ENCODE data around the gene HEATR5A.

DNA sequence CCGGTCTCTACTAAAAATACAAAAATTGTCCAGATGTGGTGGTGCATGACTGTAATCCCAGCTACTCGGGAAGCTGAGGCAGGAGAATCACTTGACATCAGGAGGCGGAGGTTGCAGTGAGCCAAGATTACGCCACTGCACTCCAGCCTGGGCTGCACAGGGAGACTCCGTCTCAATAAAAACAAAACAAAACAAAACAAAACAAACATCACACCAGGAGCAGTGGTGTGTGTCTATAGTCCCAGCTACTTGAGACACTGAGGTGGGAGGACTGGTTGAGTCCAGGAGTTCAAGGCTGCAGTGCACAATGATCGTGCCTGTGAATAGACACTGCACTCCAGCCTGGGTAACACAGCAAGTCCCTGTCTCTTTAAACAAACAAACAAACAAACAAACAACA is 123.2 kb downstream of the HEATR5A start:
- TF ChIP-seq, protein P1, sequence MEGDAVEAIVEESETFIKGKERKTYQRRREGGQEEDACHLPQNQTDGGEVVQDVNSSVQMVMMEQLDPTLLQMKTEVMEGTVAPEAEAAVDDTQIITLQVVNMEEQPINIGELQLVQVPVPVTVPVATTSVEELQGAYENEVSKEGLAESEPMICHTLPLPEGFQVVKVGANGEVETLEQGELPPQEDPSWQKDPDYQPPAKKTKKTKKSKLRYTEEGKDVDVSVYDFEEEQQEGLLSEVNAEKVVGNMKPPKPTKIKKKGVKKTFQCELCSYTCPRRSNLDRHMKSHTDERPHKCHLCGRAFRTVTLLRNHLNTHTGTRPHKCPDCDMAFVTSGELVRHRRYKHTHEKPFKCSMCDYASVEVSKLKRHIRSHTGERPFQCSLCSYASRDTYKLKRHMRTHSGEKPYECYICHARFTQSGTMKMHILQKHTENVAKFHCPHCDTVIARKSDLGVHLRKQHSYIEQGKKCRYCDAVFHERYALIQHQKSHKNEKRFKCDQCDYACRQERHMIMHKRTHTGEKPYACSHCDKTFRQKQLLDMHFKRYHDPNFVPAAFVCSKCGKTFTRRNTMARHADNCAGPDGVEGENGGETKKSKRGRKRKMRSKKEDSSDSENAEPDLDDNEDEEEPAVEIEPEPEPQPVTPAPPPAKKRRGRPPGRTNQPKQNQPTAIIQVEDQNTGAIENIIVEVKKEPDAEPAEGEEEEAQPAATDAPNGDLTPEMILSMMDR (conservative IDR thresholded peaks at IDR 0.05; ENCODE audit: low read depth, low read length), result no peak
- TF ChIP-seq EZH2 (IDR thresholded peaks at IDR 0.05; ENCODE audit: low read length, unreplicated experiment) (no peak), EZH2phosphoT487 (IDR thresholded peaks at IDR 0.05; ENCODE audit: borderline replicate concordance, low read length) (no peak)

Data from PC-3 (cell line).